Endometrial microvascular endothelial cells (primary cell): ENCODE data around the gene GRM7. TPM values are rescaled to one million over a fixed set of nuclear protein-coding genes. Genes with fewer than 3 reads are reported as not detected.

Source experiments
- in situ Hi-C: cut with HindIII; loops from 2 replicates; pipeline ENCODE4 v1.10.0; 2017; ENCODE audit warnings: low sequenced_read_pairs, low pct_unique_long_range_greater_than_20kb; ENCODE audit errors: inconsistent ontology term
- total RNA-seq: library from RNA; depleted of rRNA; stranded (reverse); fragments of >200 nt; gene quantifications from one replicate; pipeline ENCODE4 v1.2.3, GENCODE V29; 2015; ENCODE audit errors: inconsistent ontology term

The GRM7 gene
- total RNA-seq, 1 donor from 2014 or later, result not detected

DNA sequence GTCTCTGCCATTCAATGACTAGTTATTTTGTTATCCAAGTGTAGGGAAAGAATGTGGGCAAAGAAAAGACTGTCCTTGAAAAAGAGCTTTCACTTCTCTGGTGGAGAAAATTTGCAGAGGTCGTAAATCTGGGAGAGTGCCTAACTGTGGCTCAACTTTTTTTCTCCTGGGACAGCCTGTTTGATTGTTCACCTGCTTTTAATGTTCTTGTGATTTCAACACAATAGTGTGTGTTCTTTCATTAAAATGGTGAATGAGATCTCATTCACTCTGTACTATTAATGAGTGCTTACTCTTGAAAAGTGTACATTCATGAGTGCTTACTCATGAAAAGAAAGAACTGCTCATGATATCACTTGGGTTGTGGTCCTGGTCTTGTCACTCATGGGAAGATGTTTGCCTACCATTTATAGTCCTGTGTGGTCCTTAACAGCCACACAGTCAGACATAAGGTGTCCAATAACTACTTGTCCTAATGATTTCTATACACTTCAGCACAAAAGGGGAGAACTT, 567.3 kb downstream of the GRM7 start:
- in situ Hi-C loops, result no loop called here

DNA sequence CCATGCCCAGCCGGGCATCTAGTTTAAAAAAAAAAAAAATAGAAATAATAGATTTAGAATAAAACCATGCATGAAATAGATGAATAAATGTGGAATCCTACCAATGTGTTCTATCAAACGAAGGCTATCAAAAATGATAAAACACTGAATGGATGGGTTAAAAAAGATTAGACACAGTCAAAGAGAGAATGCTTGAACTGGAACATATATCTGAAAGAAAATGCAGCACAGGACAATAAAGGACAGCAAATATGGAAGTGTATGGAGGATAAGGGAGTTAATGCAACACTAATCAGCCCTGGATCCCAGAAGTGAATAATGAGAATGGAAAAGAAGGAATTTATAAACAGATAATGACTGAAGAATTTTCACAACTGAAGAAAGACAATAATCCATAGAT, 571.7 kb downstream of the GRM7 start:
- in situ Hi-C loops, result no loop called here

DNA sequence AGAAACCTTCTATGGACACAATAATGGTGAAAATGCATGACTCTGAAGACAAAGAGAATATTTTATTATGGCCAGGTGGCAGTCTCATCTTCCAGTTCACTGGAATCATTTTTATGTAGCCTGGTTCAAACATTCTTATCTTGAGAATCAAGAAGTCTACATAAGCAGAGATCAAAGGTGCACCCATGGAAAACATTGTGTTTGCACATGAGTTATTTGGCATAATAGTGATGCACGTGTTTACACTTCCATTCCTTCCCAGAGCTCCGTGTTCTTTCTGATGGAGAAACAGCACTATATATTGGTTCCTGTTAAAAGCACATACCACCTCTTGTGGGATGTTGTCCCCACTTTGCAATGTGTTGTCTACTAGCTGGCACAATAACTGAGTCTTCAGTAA, 572.2 kb downstream of the GRM7 start:
- in situ Hi-C loops, result no loop called here

DNA sequence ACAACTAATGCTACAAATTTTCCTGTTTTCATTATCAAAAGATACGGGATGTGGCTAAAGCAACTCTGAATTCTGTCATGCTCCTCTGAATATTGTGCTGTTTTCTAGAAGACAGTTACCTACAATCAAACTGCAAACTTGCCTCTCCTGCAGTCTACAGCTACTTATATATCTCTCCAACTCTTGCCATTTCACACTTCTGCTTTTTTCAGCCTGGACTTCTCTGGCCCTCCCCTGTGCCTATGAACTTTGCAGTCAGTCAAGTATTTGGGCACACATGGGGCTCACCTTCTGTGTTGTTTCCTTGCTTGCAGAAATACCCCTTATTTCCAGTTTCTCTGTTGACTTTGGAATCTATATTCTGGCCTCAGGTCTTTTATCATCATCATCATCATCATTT, 575.6 kb downstream of the GRM7 start:
- in situ Hi-C loops, result no loop called here

DNA sequence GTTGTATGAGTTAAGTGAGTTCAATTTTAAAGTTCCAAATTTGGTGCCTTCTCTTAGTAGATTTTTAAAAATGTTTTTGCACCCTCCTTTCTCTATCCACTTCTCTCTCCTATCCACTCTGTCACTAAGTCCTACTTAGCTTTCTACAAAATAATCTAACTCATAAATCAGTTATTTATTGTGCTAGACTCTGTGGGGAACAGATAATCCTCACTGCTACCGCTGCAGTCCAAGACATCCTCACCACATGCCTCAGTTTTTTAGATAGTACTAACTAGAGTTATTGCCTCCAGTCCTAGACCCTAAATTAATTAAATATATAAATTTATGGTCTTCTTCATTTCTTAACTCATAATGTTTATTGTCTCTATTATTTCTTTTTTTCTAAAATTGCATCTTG, 576.3 kb downstream of the GRM7 start:
- in situ Hi-C loops, result no loop called here

DNA sequence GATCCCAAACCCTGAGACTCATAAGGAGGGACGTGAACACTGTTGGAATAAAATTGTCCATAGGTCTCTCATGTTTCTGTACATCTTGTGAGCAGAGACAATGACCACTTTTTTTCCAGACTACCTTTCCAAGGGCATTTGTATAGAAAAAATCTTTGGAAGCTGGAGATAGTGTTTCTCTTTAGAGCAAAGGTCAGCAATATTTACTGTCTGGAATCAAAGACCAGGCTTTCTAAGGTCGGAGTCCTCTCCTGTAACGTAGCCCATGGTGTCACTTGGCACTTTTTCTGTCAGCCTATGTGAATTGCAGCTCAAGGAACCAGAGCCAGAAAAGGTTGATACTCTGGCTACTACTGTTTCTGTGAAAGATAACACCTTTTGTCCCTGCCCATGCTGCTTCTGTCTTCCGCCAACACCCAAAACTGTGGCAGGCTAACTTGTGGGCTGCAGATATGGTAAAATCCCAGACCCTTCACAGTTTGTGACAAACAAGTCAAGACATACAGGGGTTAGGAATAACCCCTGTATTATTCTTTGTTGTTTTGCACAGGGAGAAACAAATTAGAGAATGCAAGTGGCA, 578.3 kb downstream of the GRM7 start:
- in situ Hi-C loops, result no loop called here

DNA sequence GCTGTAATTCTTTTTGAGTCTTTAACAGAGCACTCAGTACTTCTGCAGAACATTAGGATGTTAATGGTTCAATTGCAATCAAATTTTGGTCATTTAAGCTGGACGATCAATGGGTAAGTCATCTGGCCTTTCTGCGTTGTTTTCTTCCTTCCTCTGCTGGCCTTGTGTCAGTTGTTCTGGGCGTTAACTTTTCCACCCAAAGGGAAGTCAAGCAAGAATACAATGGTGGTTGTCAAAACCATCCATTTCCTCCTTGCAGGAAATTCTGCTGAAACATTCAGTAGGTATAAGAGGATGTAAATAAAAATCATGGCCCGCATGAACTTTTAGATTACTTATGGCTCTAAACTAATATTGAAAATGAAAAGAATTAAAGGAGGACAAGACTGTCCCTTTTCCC, 584.0 kb downstream of the GRM7 start:
- in situ Hi-C loops, result no loop called here

DNA sequence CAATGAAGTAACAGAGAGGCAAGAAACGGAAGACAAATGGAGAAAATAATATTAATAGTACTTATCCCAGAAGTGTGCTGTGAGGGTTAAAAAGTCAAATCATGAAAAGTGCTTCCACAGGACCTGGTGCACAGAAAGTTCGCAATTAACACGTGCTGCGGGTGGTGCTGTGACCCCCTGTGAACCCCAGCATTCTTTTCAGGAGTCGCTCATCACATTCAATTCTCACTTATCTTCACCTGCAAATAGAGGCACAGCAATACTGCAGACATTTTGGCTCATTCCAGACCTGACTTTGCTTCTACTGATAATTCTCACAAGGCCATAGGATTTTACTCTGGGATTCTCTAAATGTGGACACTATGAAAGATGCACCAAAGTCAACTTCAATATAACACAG, 584.4 kb downstream of the GRM7 start:
- in situ Hi-C loops, result no loop called here

DNA sequence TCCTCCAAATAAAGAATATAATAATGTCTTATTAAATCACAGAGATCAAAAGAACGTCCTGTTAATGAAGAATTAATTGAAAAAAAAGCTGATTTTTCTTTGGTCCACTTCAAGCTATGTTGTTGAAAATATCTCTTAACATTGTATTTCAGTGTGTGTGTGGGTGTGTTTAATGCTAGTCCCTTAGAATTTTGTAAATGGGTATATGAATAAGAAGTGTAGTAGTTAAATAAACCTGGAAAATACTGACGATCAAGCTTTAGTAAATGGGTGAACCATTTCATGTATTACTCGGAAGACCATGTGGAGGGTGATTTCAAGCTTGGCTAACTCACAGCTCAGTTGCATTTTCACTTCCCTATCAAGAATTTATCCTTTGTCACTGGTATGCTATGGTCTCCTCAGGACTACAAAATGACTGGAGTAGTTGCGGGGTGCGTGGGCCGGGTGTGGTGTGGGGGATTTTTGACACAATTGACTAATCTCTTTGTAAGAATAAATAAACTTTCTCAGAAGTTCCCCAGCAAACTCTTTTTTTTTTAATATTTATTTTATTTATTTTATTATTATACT, 586.4 kb downstream of the GRM7 start:
- in situ Hi-C loops, result no loop called here

DNA sequence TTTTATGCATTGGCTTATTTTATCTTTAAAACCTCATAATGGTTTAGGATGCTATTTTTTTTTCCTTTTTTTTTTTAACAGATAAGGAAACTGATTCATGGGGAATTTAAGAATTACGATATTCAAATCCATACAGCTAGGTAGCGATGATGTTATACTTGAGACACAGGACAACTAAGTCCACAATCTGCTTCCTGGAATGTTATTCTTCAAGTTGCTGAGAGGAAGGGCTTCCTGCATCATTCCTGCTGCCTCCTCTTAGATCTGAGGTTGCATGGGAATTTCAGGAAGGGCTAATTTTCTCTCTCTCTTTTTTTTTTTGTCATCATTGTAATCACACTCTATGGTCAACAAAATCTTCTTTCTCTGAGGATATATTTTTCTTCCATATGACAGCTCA, 595.5 kb downstream of the GRM7 start:
- in situ Hi-C loops, result no loop called here

DNA sequence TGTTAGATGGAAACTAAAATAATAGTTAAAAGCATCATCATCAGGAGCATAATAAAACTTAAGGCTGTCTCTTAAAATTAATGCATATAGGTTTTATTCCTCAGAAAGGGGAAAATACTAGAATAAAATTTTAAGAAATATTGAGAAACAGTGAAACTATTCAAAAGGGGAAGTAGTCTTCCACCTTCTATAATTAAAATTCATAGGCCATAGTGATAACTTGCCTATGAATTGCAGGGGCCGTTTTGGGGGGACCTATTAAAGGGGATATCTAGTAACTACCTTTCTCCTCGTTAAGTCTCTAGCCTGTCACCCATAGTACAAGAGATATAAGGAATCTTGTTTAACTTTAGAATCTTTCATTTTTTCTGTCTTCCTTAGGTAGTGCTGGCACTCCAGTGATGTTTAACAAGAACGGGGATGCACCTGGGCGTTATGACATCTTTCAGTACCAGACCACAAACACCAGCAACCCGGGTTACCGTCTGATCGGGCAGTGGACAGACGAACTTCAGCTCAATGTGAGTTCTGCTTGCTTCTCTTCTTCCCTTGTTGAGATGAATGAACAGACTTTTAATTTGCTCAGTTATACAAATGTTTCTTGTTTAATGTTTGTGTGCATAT, 600.4 kb downstream of the GRM7 start:
- in situ Hi-C loops, result no loop called here

DNA sequence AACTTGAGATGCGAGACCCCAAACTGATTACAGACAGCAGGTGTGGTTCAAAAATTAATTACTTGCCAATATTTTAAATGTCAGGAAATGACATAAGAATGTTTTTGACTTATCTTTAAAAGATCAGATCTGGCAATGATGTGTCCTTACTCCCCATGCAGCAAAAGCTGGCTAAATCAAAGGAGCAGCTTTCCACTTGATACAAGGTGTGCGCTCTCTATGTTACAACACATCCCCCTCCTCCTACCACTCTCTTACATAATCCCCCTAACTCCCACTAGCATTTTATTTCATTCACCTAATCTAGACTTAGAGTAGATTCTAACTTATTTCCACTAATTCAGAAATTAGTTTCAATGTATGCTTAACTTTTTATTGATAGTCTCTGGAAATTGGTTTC, 609.0 kb downstream of the GRM7 start:
- in situ Hi-C loops, result no loop called here

DNA sequence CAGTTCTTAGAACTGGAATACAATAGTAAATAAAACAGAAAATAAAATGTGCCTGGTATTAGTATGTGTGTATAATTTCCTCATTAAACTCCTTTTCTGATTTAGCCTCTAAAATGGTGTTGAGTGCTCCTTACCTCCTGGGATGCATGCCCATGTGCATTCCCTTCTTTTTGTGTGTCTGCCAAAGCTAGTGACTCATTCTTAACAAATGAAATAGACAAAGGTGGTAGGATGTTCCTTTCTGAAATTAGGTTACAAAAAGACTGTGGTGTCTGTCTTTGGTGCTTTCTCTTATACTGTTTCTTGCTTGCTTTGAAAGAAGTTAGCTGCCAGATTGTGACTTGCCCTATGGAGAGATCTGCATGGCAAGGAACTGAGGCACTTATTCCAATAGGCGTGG, 623.7 kb downstream of the GRM7 start:
- in situ Hi-C loops, result no loop called here

DNA sequence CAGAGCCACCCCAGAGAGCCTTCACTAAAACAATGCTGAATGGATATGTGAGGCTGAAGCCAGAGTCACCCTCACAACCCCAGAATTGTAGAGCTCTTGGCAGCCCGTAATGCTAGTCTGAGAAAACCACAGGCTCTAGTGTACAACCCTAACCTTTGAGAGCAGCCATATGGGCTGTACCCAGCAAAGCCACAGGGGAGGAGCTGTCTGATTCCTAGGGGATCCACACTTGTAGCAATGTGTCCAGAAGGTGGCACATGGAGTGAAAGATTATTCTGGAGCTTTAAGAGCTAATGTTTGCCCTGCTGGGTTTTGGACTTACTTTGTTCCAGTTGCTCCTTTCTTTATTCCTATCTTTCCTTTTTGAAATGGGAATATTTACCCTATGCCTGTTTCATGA, 626.8 kb downstream of the GRM7 start:
- in situ Hi-C loops, result no loop called here

DNA sequence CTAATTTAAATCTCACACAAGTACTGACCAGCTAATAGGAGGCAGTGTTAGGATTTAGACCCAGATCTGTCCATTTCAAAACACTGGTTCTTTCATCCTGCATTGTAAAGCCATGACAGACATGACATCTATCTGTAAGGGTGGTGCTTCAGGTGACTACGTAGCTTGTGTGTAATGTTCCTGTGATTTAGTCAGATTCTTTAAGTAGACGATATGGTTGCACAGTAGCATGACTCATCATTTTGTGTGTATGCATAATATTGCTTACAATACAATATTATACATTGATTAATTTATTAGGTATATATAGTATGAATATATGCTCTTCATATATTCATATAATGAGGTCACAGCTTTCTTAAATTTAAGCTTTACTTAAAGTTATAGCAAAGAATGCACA, 628.5 kb downstream of the GRM7 start:
- in situ Hi-C loops, result no loop called here

DNA sequence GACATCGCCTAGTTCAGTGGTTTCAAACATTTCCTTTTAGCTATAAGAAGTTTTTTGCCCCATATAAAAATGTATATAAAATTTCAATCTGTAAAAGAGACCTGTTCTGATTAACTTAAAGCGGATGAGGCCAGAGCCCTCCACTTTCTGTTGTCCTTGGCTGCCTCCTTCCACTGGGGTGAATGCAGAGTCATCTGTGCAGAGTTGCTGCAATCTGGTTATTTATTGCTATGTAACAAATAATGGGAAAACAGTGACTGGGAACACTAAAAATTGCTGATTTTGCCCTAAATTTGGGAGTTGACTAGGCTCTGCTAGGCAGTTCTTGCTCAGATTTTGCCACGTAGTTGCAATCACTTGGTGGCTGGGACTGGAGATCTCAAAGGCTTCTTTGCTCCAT, 637.8 kb downstream of the GRM7 start:
- in situ Hi-C loops, result no loop called here

DNA sequence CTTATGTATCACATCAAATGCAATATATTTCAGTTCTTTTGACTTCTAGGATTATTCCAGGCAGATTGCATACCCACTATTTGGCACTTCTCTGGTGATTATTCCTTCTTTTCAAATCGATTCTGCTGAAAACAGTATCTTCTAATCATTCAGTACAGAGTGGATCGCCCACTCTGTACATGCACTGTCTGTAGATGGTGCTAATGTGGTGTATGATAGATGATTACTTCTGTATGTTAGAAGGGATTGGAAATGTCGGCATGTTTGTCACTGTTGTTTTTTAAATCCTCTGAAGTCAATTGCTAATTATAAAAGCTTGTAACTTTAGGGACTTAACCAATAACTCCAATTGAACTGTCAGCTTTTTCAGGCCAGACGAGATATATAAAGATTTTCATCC, 642.5 kb downstream of the GRM7 start:
- in situ Hi-C loops, result no loop called here

DNA sequence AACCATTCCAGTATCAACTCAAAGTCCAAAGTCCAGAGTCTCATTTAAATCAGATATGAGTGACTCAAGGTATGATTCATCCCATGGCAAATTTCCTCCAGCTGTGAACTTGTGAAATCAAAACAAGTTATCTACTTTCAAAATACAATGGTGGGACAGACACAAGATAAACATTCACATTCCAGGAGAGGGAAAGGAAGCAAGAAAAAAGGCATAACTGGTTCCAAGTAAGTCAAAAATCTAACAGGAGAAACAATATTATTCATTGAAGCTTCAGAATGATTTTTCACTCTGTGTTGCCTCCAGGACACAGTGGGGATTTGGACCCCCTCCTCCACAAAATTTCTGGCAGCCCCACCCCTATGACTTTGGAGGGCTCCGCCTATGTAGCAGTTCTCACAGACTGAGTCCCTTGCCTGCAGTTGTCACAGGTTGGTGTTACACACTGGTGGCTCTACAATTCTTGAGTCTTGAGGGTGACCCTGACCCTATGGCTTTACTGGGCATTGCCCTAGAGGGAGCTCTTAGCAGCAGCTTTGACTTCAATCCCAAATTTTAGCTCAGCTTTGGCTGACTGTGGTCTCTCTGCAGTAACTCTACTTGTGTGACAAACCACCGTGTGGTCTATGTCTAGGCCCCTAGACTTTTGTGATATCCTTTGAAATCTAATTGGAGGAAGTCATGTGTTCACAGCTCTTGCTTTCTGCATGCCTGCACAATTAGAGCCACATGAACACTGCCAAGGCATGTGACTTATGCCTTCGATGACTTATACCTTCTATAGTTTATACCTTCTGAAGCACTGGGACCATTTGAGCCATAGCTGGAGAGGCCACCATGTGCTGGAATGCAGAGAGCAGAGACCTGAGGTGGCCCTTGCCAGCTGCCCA, 644.2 kb downstream of the GRM7 start:
- in situ Hi-C loops, result no loop called here

DNA sequence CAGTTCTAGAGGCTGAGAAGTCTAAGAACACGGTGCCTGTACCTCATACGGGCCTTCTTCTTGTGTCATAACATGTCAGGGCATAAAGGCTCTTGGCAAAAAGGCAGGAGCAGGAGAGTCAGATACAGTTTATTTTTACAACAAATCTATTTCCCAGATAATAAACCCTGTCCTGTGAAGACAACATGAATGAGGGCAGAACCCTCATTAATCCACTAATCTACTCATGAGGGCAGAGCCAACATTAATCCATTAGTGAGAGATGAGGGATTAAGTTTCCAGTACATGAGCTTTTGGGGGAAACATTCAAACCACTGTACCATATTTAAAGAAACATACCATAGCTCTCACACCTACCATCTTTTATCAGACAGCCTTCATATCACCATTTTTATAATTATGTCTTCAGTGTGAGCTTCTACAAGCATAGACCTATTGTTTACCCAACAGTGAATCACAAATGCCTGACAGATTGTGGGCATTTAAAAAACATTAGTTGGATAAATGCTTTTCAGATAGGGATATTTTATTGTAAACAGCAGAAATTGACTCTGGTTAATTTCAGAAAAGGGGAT, 645.8 kb downstream of the GRM7 start:
- in situ Hi-C loops, result no loop called here
